Hepatocyte (in vitro differentiated cells): Measurements from ENCODE around the gene PRR3. TPM values are rescaled to one million over a fixed set of nuclear protein-coding genes. Genes with fewer than 3 reads are reported as not detected.

Experiments used
- DNase-seq: peaks from one replicate; pipeline ENCODE4 v3.0.0-alpha.2; 2016; ENCODE audit warnings: low spot score
- H2AFZ ChIP-seq: fragments of 200-600 bp; sonication (generic); 2 replicates; pipeline ENCODE4 v1.6.0; 2016; ENCODE audit warnings: antibody characterized with exemption, mild to moderate bottlenecking
- H3K27ac ChIP-seq: fragments of 200-600 bp; sonication (generic); 2 replicates; pipeline ENCODE4 v1.5.1; 2016; ENCODE audit warnings: mild to moderate bottlenecking
- H3K27me3 ChIP-seq: fragments of 200-600 bp; sonication (generic); 2 replicates; pipeline ENCODE4 v1.6.1; 2016
- H3K36me3 ChIP-seq: fragments of 200-600 bp; sonication (generic); replicated peaks from 2 replicates; pipeline ENCODE4 v1.5.1; 2016; ENCODE audit warnings: low read depth; ENCODE audit not compliant: insufficient read depth
- H3K4me1 ChIP-seq: fragments of 200-600 bp; sonication (generic); 2 replicates; pipeline ENCODE4 v1.5.1; 2016; ENCODE audit warnings: mild to moderate bottlenecking, moderate library complexity; ENCODE audit not compliant: insufficient read depth
- H3K4me2 ChIP-seq: fragments of 200-600 bp; sonication (generic); 2 replicates; pipeline ENCODE4 v1.6.0; 2016
- H3K4me3 ChIP-seq: fragments of 200-600 bp; sonication (generic); 2 replicates; pipeline ENCODE4 v1.5.1; 2016; ENCODE audit warnings: mild to moderate bottlenecking
- H3K79me2 ChIP-seq: fragments of 200-600 bp; sonication (generic); 2 replicates; pipeline ENCODE4 v1.6.0; 2017; ENCODE audit warnings: mild to moderate bottlenecking
- H3K9me2 ChIP-seq: fragments of 200-600 bp; sonication (generic); replicated peaks from 2 replicates; pipeline ENCODE4 v1.6.0; 2017; ENCODE audit warnings: mild to moderate bottlenecking; ENCODE audit not compliant: insufficient read depth
- H3K9me3 ChIP-seq: fragments of 200-600 bp; sonication (generic); 2 replicates; pipeline ENCODE4 v1.5.1; 2016; ENCODE audit warnings: low read depth, mild to moderate bottlenecking
- H4K20me1 ChIP-seq: fragments of 200-600 bp; sonication (generic); 2 replicates; pipeline ENCODE4 v1.6.0; 2016; ENCODE audit warnings: mild to moderate bottlenecking; ENCODE audit not compliant: insufficient read depth, poor library complexity, severe bottlenecking
- EZH2 ChIP-seq: fragments of 200-600 bp; sonication (generic); IDR thresholded peaks from 2 replicates; pipeline ENCODE4 v1.6.1; 2016; ENCODE audit warnings: antibody characterized with exemption, mild to moderate bottlenecking, borderline replicate concordance
- EZH2phosphoT487 ChIP-seq: fragments of 200-600 bp; sonication (generic); IDR thresholded peaks from one replicate; pipeline ENCODE4 v1.6.1; 2018; ENCODE audit warnings: antibody characterized with exemption, mild to moderate bottlenecking, low read depth, moderate library complexity; ENCODE audit not compliant: unreplicated experiment, severe bottlenecking
- WGBS: methylation state at CpG from one replicate; pipeline ENCODE4 v1.1.6; 2016; ENCODE audit warnings: low lambda C conversion rate; ENCODE audit errors: missing lambda C conversion rate; 5-methylcytosine and 5-hydroxymethylcytosine counted together
- polyA plus RNA-seq: library from polyadenylated mRNA; unstranded; fragments of >200 nt; fragmentation: Nextera tagmentation; extraction: Ambion mirVana; gene quantifications from 2 replicates; pipeline ENCODE4 v1.2.1, GENCODE V29; 2016
- total RNA-seq: library from RNA; depleted of rRNA; stranded (reverse); fragments of >200 nt; gene quantifications from 2 replicates; pipeline ENCODE4 v1.2.3, GENCODE V29; 2014
- TF ChIP-seq, protein P1 (sequence below): fragments of 200-600 bp; sonication (generic); IDR thresholded peaks from 2 replicates; pipeline ENCODE4 v1.5.1; 2016; ENCODE audit warnings: antibody characterized with exemption, mild to moderate bottlenecking; ENCODE audit not compliant: poor library complexity

PRR3 gene
- total and polyA plus RNA-seq, 2 experiments from 2014 or later, result 7.8 to 10.1 TPM

DNA sequence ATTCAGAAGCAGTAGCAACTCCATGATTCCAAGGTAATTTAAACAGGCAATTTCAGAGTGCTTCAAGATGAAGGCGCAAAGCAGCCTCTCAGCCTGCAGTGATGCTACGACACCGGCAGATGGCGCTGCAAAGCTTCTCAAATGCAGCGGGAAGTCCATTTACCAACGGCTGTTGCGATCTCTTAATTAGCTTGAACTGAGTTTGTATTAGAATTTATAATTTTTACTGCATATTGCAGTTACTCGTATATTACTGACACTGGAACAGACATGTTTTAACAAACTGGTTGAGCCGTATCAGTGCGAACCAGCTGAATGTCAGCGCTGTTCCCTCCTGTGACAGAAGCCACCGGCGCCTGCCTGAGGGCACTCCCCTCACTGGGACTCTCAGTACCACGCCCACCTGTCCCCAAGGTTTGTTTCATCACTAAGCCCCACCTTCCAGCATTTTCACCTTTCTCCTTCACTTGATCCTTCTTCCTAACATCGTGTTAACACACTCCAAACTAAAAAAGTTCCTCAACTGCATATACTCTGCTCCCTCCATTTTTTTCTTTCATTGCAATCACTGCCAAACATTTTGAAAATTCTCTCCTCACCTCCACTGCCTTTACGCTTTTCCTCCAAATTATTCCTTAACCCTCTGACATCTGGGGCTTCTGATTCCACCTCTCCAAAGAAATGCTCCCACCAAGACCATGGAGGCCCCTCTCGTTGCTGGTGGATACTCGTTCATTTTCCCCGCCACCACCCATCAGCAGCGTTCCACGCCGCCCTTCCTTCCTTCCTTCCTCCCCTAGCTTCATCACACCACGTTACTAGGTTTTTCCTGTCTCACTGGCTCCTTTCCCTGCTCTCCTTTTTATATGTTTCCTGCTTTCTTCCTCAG lies 15.3 kb upstream of the PRR3 start:
- Histone ChIP-seq H3K4me3 (peak overlapping the region; percentile 51), H3K4me1 (no peaks in the 10 kb centered on the region), H3K9me2 (no peaks in the 10 kb centered on the region), H3K9me3 (no peaks in the 10 kb centered on the region), H3K4me2 (peak overlapping the region; percentile 87), H3K36me3 (no peaks in the 10 kb centered on the region), H3K27ac (no peak overlapping the region), H3K79me2 (no peaks in the 10 kb centered on the region), H3K27me3 (no peaks in the 10 kb centered on the region), H4K20me1 (no peaks in the 10 kb centered on the region), H2AFZ (peak overlapping the region; percentile 45)
- DNase-seq, result peak; percentile 89
- WGBS, result 28% methylated on average over 23 of the region's 23 CpGs
- TF ChIP-seq, protein P1, sequence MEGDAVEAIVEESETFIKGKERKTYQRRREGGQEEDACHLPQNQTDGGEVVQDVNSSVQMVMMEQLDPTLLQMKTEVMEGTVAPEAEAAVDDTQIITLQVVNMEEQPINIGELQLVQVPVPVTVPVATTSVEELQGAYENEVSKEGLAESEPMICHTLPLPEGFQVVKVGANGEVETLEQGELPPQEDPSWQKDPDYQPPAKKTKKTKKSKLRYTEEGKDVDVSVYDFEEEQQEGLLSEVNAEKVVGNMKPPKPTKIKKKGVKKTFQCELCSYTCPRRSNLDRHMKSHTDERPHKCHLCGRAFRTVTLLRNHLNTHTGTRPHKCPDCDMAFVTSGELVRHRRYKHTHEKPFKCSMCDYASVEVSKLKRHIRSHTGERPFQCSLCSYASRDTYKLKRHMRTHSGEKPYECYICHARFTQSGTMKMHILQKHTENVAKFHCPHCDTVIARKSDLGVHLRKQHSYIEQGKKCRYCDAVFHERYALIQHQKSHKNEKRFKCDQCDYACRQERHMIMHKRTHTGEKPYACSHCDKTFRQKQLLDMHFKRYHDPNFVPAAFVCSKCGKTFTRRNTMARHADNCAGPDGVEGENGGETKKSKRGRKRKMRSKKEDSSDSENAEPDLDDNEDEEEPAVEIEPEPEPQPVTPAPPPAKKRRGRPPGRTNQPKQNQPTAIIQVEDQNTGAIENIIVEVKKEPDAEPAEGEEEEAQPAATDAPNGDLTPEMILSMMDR, result peak; percentile 99
- no peak for TF ChIP-seq EZH2

DNA sequence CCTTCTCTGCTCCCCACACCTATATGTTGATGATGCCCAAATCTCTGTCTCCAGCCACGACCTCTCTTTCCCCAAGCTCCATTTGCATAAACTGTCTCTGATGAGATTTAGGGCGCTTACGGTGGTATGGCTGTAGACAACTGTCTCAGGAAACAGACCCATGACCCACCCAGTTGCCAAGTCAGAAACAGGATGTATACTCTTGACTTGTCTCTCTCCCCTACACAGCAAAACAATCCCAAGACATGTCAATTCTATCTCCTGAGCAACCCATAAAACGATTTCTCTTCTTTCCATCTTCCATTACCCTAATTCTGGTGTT lies 14.7 kb upstream of the PRR3 start:
- Histone ChIP-seq H3K4me1 (no peaks in the 10 kb centered on the region), H2AFZ (no peak overlapping the region), H3K4me2 (no peak overlapping the region), H3K79me2 (no peaks in the 10 kb centered on the region), H4K20me1 (no peaks in the 10 kb centered on the region), H3K4me3 (no peak overlapping the region), H3K27me3 (no peaks in the 10 kb centered on the region), H3K9me2 (no peaks in the 10 kb centered on the region), H3K36me3 (no peaks in the 10 kb centered on the region), H3K9me3 (no peaks in the 10 kb centered on the region), H3K27ac (no peak overlapping the region)
- no peak for TF ChIP-seq EZH2
- TF ChIP-seq, protein P1, result no peak
- TF ChIP-seq EZH2phosphoT487, result no peak
- no peak for DNase-seq
- 57% methylated on average over 4 of the region's 4 CpGs for WGBS

DNA sequence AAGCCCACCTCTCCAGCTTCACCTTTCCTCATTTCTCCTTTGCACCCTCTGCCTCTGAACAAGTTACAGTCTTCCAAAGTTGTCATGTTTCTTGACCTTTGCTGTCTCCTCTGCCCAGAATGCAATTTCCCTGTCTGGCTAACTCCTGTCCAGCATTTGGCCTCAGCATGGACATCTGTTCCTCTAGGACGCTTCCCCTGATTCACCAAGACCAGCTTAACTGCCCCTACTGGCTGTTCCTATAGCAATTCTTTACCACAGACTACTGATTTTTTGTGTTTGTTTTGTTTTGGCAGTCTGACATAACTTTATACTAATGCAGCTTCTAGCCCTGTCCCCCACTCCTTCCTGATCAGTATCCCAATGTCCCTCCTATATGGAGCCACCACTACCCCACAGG lies 14.2 kb upstream of the PRR3 start:
- Histone ChIP-seq H3K4me2 (no peak overlapping the region), H2AFZ (no peak overlapping the region), H3K4me1 (no peaks in the 10 kb centered on the region), H4K20me1 (no peaks in the 10 kb centered on the region), H3K79me2 (no peaks in the 10 kb centered on the region), H3K27ac (no peak overlapping the region), H3K9me3 (no peaks in the 10 kb centered on the region), H3K27me3 (no peaks in the 10 kb centered on the region), H3K9me2 (no peaks in the 10 kb centered on the region), H3K4me3 (no peak overlapping the region), H3K36me3 (no peaks in the 10 kb centered on the region)
- WGBS, result 80% methylated on average over 1 of the region's 1 CpG
- DNase-seq, result no peak
- no peak for TF ChIP-seq EZH2phosphoT487
- no peak for TF ChIP-seq EZH2
- TF ChIP-seq, protein P1, result no peak
